H1 (cell line): ENCODE data around the gene HINT3. TPM values are rescaled to one million over a fixed set of nuclear protein-coding genes. Genes with fewer than 3 reads are reported as not detected.

Experiments used
- POU5F1 ChIP-seq: IDR thresholded peaks from 2 replicates; pipeline ENCODE4 v1.6.1; 2011; ENCODE audit warnings: low read depth, mild to moderate bottlenecking, low read length, moderate library complexity
- SP1 ChIP-seq: IDR thresholded peaks from 2 replicates; pipeline ENCODE4 v1.6.1; 2011; ENCODE audit warnings: low read depth, low read length
- polyA plus RNA-seq, 7 experiments: library from polyadenylated mRNA; depleted of rRNA in 3 of 7; stranded (reverse) in 5 of 7; unstranded in 2 of 7; fragments of >200 nt in 5 of 7; fragments of 200-250 nt in 2 of 7; gene quantifications; 1 replicate in 5 of 7; 2 replicates in 1 of 7; 4 replicates in 1 of 7; pipeline versions ENCODE4 v1.2.1 to v1.2.3, GENCODE V29; 2011 to 2013; ENCODE audit warnings: missing spikeins in 2 of 7, mixed read lengths in 2 of 7
- total RNA-seq: library from RNA; stranded (reverse); fragmentation: NEBNext Ultra II Directional; extraction: Animal tissue kit (Norgen Biotek cat#: 25700); gene quantifications from 2 replicates; pipeline ENCODE4 v1.2.1, GENCODE V29; 2021

Gene HINT3
- total and polyA plus RNA-seq, 2 of the 8 experiments (the other 6 are each of a cell fraction or from before 2014, with no cell fraction given): 1.2 to 7.8 TPM

DNA sequence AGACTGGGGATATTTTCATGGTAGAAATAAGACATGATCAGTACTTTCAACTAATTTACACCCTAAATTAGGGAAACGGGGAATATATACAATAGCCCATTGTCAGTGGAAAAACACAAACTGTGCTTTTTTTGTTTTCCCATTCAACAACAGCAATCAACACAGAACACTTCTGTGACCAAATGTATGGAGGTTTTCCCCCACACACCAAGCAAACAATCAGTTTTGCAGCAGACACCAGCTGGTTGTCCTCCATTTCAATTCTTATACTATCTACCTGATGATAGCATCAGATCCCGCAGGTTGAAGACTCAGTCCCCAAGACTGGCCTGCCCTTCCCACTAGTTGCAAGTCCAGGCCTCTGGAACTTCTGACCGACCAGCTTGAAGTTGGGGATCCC lies 4.5 kb downstream of the HINT3 start (continued):
- TF ChIP-seq SP1 (no peak), POU5F1 (no peak)
